ENCODE data around the gene PNKP.
"Not testable (repeated sequence)": the region's sequence is repeated elsewhere in the genome, so short reads cannot be mapped to it uniquely, and the experiment has no call there.

The PNKP gene

DNA sequence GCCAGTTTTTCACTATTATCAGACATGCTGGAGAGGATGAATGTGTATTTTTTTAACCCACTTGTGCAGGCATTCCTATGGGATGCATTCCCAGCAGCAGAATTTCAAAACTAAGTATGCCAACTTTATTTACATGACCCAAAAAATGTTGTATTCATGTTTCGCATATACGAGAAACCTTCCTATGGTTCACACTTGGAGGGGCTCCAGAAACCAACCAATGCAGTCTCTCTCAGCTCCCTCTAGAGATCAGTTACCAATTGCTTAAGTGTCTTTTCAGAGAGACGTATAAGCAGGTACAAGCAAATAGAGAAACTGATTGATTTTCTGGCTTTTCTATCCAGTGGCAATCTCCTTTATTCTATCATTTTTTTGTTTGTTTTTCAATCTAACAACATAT, 22.0 kb downstream of the PNKP start:
- no peak for DNase-seq (ENCODE audit: low read depth)

DNA sequence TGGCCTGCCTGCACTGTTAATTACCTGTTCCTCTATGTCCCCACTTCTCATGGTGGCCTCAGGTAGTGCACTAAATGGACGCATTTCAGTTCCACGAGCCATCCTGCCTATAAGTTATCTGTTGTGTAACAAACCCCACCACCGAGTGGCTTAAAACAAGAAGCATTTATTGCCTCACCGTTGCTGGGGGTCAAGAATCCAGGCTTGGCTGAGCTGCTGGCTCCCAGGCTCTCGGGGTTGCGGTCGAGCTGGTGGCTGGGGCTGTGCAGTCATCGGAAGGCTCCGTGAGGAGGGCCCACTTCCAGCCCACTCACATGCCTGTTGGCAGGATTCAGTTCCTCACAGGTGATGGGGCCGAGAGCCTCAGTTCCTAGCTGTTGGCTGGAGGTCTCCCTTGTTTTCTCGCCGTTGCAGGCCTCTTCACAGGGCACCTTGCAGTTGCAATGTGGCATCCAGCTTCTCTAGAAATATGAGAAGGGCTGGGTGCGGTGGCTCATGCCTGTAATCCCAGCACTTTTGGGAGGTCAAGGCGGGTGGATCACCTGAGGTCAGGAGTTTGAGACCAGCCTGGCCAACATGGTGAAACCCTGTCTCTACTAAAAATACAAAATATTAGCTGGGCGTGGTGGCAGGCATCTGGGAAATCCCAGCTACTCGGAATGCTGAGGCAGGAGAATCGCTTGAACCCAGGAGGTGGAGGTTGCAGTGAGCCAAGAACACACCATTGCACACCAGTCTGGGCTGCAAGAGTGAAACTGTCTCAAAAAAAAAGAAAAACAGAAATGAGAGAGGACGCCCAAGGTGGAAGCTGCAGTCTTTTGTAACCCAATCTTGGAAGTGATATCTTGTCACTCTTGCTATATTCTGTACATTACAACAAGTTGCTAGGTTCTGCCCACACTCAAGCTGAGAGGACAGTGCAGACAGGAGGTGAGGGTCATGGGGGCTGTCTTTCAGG, 23.0 kb downstream of the PNKP start:
- DNase-seq (ENCODE audit: low read depth): no peak

- DNase-seq (ENCODE audit: low read depth): no peak
These were observed 24.1 kb downstream of the PNKP start for GRCh38 chr19:49843265-49843664.

- no peak for DNase-seq (ENCODE audit: low read depth)
These were observed 26.6 kb downstream of the PNKP start for GRCh38 chr19:49840736-49841249.

- no peak for DNase-seq (ENCODE audit: low read depth)
These were observed 27.1 kb downstream of the PNKP start for GRCh38 chr19:49840321-49840720.

GRCh38 chr19:49839713-49840112, 27.7 kb downstream of the PNKP start:
- no peak for DNase-seq (ENCODE audit: low read depth)

DNA sequence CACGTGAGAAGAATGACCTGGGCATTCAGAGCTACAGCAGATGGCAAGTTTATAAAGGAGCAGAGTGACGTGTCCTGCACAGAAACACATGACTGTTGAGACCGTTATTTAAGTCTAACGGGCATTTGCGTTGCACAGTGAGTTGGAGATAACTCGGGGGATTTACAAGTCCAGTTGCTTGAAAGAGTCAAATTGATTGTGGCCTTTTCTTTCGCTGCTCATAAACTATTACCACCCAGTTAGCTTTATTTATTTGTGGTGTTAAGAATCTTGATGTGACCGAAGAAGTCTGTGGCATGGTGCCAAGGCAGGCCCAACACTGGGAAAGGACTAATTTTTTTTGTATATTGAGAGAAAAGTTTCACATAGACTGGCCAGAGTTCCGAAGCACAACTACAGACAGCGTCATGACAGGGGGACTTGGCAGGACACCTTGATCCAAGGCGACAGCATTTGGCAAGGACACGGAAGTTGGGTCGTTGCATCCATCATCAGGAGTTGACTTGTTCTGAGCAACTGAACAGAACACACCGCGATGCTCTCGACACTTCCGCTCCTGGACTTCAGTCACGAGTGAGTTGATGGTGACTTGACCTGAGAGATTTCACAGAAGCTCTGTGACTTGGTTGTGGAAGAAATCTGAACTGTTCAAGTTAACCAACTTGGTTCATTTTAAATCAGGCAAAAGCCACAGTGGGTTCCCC, 28.3 kb downstream of the PNKP start:
- DNase-seq (ENCODE audit: low read depth): no peak

- DNase-seq (ENCODE audit: low read depth): no peak
These were observed 30.0 kb downstream of the PNKP start for GRCh38 chr19:49837425-49837824.

DNA sequence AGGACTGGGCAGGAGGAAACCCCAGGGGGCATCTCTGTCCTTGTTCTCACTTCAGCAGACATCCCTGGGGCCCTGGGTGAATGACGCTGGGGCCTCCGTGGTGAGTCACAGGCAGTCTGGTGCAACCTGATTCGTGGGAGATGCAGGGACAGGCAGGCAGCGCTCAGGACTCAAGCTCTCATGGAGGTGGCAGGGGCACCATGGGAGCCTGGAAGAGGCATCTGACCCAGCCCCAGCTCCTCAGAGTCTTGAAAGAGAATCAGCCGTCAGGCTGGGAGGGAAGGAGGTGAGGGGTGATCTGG, 30.4 kb downstream of the PNKP start:
- DNase-seq (ENCODE audit: low read depth): no peak

GRCh38 chr19:49836176-49837008, 31.0 kb downstream of the PNKP start:
- no peak for DNase-seq (ENCODE audit: low read depth)

DNA sequence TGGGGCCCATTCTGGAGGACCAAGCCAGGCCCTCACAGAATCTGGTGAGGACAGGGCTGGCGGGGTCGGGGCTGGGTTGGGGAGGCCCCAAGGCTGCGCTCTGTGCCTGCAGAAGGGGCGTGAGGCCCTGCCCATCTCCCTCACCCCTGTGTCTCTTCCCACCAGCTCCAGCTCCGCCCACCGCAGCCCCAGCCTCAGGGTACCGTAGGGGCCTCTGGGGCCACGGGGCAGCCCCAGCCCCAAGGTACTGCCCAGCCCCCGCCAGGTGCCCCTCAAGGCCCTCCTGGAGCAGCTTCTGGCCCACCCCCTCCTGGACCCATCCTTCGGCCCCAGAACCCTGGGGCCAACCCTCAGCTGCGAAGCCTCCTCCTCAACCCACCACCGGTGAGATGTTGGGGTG, 31.8 kb downstream of the PNKP start:
- DNase-seq (ENCODE audit: low read depth): no peak

DNA sequence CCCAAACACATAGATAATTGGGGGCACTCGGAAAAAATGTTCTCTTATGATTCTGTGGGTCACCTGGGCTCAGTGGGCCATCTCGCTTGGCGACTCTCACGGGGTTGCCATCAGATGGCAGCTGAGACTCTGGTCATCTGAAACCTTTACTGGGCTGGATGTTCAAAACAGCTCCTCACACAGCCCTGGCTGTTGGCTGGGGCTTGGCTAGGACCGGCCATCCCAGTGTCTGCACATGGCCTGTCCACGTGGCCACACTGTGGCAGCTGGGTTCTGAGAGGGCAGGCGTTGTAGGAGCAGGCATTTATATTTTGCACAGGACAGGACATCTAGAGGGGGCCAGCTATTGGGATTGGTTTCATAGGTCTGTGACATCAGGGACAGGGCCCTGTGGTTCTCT, 33.8 kb downstream of the PNKP start:
- DNase-seq (ENCODE audit: low read depth): no peak

GRCh38 chr19:49832556-49832955, 34.8 kb downstream of the PNKP start:
- DNase-seq (ENCODE audit: low read depth): no peak

DNA sequence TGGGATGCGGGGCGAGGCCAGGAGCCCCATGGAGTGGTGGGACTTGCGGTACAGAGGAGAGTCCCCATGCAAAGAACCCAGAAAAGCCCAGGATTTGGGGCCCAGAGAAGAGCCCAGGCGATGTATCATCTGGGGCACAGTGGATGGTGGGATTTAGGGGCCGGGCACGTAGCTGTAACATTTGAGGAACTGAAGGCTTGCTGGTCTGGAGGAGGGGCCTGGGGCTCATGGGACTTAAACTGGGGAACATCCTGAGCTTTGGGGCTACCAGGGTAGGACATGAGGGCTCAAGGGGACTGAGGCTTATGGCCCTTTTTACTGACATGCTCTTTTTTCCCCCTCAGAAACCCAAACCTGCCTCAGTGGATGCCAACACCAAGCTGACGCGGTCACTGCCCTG, 35.8 kb downstream of the PNKP start:
- DNase-seq (ENCODE audit: low read depth): no peak

DNA sequence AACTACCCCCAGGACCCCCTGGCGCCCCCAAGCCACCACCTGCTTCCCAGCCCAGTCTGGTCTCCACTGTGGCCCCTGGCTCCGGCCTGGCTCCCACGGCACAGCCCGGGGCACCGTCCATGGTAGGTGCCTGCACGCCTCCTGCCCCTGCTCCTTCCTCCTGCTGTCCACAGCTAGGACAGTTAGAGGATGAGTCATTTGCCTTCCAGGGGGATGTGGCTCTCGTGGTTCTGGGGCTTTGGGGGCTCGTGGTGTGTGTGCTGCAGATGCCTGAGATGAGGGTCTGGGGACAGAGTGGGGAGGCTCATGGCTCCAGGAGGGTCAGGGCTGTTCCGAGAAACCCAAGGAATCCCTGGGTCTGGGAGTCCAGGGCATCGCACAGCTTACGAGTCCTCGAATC, 36.6 kb downstream of the PNKP start:
- DNase-seq (ENCODE audit: low read depth): no peak

DNA sequence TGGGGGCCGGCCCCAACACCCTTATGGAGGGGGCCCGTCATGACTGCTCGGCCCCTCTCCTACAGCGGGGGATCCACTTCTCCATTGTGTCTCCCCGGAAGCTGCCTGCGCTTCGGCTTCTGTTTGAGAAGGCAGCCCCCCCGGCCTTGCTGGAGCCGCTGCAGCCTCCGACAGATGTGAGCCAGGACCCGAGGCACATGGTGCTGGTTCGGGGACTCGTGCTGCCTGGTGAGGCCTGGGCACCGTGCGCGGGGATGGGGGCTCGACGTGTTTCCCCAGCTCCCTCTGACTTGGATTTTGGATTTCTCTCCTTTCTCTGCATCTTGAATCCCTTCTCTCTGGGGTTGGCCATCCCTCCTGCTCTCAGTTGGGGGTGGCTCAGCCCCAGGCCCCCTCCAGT, 37.7 kb downstream of the PNKP start:
- no peak for DNase-seq (ENCODE audit: low read depth)

DNA sequence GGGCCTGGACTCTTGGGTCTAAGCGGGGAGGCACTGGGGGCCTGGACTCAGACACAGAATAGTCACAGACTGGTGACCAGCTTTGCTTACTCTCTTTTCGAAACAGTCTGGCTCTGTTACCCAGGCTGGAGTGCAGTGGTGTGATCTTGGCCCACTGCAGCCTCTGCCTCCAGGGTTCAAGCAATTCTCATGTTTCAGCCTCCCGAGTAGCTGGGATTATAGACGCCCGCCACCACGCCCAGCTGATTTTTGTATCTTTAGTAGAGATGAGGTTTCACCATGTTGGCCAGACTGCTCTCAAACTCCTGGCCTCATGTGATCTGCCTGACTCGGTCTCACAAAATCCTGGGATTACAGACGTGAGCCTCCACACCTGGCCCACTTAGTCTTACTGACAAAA, 38.2 kb downstream of the PNKP start:
- DNase-seq (ENCODE audit: low read depth): no peak

GRCh38 chr19:49827034-49827433, 40.3 kb downstream of the PNKP start:
- no peak for DNase-seq (ENCODE audit: low read depth)

DNA sequence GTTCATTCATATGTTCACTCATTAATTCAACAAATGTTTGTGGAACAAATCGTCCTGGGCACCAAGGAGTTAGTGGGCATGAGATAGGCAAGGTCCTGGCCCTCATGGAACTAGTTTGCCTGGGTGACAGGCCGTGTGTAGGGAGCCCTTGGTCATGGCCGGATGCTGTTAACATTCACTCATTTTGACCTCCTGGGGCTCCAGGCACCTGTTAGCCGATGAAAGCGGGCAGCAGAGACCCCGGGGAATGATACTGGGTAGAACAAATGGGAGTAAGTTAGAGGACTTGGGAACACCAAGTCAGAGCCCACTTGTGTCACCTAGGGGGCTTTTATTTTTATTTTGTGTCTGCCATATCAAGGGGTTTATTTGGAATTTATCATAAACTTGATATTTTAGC, 42.7 kb downstream of the PNKP start:
- no peak for DNase-seq (ENCODE audit: low read depth)

GRCh38 chr19:49823472-49823871, 43.9 kb downstream of the PNKP start:
- DNase-seq (ENCODE audit: low read depth): no peak

DNA sequence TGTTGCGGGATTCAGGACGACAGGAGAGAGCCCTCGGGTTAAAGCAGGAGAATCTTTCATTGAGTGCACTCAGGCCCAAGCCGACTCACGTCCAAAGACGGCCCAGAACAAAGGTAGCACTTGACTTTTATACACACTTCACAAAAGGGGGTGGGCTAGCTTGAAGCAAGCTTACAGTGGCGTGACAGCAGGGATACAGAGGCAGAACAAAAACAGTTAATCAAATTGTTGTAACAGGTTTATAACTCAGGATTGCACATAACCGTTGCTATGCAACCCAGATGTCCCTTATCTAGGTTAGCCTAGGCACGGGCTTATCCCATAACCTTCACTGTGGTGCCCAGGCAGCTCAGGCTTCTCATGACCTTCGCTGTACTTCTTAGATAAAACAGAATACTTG, 47.3 kb downstream of the PNKP start:
- no peak for DNase-seq (ENCODE audit: low read depth)

- DNase-seq (ENCODE audit: low read depth): not testable (repeated sequence)
These were observed 47.8 kb downstream of the PNKP start for GRCh38 chr19:49819452-49820115.
